ENCODE measurements around the gene ZNF813.
"Not testable (repeated sequence)": the region's sequence is repeated elsewhere in the genome, so short reads cannot be mapped to it uniquely, and the experiment has no call there.

Gene ZNF813

DNA sequence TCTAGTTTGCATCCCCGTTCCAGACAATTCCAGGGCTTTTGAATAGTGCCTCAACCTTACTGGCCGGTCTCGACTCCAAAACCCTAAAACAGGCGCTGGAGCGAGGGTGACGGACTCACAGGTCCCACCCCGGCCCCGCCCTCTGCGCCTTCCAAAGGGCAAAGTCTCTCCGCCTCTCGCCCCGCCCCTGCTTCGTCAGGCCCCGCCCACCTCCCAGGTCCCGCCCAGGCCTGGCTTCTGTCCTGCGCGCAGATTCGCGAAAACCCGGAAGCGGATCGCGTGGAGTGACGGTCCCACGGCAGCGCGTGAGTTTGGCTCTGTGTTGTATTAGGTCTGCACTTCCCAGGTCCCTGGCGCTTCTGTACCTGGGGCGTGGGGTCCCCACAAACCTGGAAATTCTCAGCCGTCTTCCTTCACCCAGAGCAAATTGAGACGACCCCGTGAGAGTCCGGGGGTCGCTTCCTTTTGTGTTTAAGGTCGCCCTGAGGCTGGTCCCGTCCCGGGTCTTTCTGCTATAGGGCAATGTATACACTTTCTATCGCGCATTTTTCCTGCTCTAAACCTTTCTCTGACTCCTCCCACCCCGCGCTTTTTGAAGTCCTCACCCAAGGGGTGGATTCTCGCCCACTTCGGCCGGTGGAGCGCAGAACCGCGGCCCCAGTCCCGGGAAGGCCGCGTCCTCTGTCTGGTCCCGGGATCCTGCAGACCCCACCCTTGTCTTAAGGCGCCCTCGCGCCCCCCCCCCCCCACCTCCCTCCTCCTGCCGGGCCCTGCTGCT lies at the start of gene ZNF813:
ZNF813 (plus strand) TSS at position 249 of the 778 bp plus-strand sequence. CDS start 16,090 bp downstream, outside the sequence.
- DNase-seq = peak; percentile 97
- peak; percentile 98 for ATAC-seq

DNA sequence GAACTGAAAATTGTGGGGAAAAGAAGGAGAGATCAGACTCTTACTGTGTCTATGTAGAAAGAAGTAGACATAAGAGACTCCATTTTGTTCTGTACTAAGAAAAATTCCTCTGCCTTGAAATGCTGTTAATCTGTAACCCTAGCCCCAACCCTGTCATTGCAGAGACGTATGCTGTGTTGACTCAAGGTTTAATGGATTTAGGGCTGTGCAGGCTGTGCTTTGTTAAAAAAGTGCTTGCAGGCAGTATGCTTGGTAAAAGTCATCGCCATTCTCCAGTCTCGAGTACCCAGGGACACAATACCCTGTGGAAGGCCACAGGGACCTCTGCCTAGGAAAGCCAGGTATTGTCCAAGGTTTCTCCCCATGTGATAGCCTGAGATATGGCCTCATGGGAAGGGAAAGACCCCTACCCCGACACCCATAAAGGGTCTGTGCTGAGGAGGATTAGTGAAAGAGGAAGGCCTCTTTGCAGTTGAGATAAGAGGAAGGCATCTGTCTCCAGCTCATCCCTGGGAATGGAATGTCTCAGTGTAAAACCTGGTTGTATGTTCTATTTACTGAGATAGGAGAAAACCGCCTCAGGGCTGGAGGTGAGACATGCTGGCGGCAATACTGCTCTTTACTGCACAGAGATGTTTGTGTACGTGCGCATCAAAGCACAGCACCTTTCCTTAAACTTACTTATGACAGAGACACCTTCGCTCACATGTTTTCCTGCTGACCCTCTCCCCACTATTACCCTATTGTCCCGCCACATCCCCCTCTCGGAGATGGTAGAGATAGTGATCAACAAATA lies 46.8 kb upstream of the ZNF813 start:
- not testable (repeated sequence) for DNase-seq, ATAC-seq

DNA sequence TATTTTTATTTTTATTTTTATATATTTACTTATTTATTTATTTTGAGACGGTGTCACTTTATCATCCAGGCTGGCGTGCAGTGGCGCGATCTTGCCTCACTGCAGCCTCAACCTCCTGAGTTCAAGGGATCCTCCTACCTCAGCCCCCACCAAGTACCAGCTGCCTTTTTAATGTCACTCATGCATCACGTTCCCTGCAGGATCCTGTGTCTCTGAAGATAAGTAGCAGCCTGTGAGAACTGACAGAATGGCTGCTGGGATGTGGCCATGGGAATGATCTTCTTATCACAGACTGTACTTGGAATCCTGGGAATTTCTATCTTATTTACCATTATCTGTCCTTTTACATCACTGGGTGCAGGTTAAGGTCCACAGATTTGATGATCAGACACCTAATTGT lies 45.0 kb upstream of the ZNF813 start:
- ATAC-seq = no peak
- no peak for DNase-seq

- DNase-seq, ATAC-seq: not testable (repeated sequence)
Observed at GRCh38 chr19:53423074-53423473, 44.5 kb upstream of the ZNF813 start.

- not testable (repeated sequence) for DNase-seq, ATAC-seq
Observed at GRCh38 chr19:53423680-53424079, 43.9 kb upstream of the ZNF813 start.

GRCh38 chr19:53424968-53425597 lies 42.5 kb upstream of the ZNF813 start:
- DNase-seq = peak; percentile 71
- ATAC-seq = peak; percentile 61

DNA sequence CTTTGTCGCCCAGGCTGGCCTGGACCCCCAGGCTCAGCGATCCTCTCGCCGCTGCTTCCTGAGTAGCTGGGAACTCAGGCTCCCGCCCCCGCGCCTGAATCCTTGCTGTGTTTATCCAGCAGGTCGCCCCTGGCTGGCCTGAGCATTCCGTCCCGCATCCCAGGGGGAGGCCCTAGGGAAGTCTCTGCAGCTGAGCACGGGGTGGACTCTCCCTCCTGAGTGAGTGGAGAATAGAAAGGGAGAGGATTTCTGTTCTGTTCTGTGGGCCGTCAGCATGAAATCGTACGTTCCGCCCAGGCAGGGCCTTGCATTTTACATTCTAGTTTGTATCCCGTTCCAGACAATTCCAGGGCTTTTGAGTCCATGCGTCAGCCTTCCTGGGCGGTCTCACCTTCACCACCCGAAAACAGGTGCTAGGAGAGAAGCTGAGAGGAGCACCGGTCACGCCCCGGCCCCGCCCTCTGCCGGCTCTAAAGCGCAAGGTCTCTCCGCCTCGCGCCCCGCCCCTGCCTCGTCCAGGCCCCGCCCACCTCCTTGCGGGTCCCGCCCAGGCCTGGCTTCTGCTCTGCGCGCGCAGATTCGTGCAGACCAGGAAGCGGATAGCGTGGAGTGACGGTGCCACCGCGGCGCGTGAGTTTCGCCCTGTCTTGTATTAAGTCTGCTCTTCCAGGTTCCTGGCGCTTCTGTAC lies 36.0 kb upstream of the ZNF813 start, which contains the start of gene ZNF761:
ZNF761 (plus strand) TSS at position 586 of the 689 bp plus-strand sequence. CDS start 15,285 bp downstream, outside the sequence.
- peak; percentile 98 for DNase-seq

DNA sequence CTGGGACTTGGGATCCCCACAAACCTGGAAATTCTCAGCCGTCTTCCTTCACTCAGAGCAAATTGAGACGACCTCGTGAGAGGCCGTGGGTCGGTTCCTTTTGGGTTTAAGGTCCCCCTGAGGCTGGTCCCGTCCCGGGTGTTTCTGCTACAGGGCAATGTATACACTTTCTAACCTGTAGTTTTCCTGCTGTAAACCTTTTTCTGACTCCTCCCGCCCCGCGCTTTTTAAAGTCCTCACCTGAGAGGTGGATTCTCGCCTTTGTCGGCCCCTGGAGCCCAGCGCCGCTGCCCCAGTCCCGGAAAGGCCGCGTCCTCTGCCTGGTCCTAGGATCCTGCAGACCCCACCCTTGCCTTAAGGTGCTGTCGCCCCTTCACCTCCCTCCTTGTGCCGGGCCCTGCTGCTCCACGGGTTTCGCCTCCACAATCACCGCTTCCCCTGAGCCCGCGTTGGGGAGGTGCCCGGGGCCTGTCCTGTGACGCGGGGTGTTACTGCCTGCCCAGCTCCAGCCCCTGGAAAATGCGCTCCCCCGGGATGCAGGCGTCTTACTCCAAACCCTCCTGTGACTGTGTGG lies 35.4 kb upstream of the ZNF813 start:
- peak; percentile 27 for DNase-seq
- ATAC-seq = peak; percentile 4

More for the DNA sequence above, 36.0 kb upstream of the ZNF813 start, which contains the start of gene ZNF761:
- ATAC-seq = peak; percentile 99

GRCh38 chr19:53443809-53444208 lies 23.7 kb upstream of the ZNF813 start:
- ATAC-seq, DNase-seq: not testable (repeated sequence)

DNA sequence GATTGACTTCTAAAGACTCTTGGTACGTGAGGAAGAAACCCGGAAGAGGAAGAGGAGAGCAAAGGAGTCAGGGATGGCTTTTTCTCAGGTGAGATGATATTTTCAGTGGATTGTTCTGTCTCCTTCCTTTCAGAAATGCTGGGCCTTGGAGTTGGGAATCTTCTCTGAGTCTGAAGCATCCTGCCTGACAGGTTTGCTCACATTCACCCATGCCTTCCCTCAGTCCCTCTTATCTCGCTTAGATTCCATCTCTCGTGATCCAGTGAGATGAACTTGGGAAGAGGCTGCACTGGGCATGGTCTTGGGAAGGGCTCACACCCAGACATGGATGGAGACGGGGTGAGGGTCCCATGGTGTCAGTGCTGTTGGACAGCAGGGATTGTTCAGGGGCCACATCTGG lies 20.3 kb upstream of the ZNF813 start:
- not testable (repeated sequence) for ATAC-seq, DNase-seq

DNA sequence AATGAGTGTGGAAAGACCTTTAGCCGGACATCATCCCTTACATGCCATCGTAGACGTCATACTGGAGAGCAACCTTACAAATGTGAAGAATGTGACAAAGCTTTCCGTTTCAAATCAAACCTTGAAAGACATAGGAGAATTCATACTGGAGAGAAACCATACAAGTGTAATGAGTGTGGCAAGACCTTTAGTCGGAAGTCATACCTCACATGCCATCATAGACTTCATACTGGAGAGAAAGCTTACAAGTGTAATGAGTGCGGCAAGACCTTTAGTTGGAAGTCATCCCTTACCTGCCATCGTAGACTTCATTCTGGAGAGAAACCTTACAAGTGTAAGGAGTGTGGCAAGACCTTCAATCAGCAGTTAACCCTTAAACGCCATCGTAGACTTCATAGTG lies 11.7 kb upstream of the ZNF813 start:
- no peak for DNase-seq
- ATAC-seq = no peak

- ATAC-seq, DNase-seq: not testable (repeated sequence)
Observed at GRCh38 chr19:53460131-53460721, 7.3 kb upstream of the ZNF813 start.

DNA sequence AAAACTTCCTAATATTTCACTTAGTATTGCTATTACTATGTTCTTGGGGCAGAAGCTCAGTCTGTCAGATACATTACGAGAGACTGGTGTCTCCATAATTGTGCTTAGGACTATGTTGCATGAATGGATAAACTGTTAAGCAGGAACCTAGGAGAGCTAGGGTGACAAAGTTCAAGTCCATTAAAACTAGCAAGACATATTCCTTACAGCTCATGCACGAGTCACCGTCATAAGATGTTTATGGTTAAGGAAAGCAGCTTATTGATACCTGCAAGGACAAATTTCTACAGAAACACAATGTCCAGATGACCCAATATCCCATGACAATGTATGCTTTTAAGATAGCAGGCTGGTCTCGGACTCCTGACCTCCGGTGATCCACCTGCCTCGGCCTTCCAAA lies 5.7 kb upstream of the ZNF813 start:
- DNase-seq (no peak), ATAC-seq (no peak)

DNA sequence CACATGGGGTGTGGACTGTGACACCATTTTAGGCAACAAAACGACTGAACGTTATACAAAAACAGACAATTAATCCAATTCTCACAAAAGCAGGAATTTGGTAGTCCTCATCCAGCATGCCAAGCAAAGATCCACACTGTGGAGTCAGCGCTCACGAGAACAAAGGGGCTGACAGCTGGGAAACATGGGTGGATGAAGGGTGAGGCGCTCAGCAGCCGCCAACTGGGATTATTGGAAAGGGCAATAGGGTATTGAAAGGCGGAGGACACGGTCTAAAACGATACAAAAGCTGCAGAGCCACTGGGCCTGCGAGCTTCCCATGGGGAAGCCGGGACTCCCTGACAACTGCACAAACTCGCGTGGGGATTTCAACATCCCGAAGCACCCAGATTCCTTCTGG lies 4.7 kb upstream of the ZNF813 start:
- ATAC-seq (no peak), DNase-seq (no peak)

DNA sequence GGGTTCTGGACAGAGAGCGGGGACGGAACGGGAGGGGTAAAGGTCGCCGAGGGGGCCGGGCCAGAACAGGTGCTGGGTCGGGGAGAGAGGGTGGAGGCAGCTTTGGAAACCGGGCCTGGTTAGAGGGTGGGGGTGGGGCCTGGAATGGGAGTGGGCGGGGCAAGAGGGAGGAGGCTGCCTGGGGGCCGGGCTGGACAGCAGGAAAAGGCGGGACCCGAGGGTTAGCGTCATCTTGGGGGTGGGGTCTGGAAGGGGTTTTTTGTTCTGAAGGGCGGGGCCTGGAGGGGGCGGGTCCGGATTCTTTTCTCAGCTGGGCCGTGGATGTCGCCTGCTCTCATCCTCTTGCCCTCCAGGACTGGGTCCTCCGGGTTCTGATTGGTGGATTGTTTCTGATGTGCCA lies 4.3 kb upstream of the ZNF813 start:
- ATAC-seq = no peak
- peak; percentile 24 for DNase-seq

DNA sequence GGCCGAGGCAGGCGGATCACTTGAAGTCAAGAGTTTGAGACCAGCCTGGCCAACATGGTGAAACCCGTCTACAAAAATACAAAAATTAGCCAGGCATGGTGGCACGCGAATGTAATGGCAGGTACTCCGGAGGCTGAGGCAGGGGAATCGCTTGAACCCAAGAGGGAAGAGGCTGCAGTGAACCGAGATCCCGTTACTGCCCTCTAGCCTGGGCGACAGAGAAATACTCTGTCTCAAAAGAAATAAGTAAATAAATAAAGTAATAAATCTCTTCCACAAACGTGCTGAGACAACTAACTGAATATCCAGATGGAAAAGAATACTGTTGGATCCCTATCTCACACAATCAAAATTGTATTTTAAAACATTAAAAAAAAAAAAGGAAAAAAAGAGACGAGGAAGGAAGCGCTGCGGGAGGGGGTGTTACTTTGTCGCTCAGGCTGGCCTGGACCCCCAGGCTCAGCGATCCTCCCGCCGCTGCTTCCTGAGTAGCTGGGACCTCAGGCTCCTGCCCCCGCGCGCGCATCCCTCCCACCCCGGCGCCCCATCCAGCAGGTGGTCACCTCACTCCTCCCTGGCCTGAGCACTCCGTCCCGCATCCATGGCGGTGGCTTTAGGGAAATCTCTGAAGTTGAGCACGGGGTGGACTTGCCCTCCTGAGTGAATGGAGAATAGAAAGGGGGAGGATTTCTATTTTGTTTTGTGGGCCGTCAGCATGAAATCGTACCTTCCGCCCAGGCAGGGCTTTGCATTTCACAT lies 628 bp upstream of the ZNF813 start:
- DNase-seq (no peak), ATAC-seq (peak; percentile 23)

DNA sequence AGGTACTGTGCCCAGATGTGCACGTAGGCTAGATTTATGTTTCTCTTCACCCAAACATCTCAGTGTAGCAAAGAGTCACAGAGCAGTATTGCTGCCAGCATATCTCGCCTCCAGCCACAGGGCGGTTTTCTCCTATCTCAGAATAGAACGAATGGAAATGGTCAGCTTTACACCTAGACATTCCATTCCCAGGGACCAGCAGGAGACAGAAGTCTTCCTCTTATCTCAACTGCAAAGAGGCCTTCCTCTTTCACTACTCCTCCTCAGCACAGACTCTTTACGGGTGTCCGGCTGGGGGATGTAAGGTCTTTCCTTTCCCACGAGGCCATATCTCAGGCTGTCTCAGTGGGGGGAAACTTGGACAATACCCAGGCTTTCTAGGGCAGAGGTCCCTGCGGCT lies 1.1 kb downstream of the ZNF813 start:
- ATAC-seq, DNase-seq: not testable (repeated sequence)

GRCh38 chr19:53471916-53472315 lies 4.4 kb downstream of the ZNF813 start:
- no peak for ATAC-seq

GRCh38 chr19:53474832-53475231 lies 7.3 kb downstream of the ZNF813 start:
- DNase-seq, ATAC-seq: not testable (repeated sequence)

More at GRCh38 chr19:53471916-53472315, 4.4 kb downstream of the ZNF813 start:
- no peak for DNase-seq

- not testable (repeated sequence) for ATAC-seq, DNase-seq
Observed at GRCh38 chr19:53475470-53475869, 7.9 kb downstream of the ZNF813 start.

All from stimulated activated naive CD8-positive, alpha-beta T cell treated with anti-CD3 and anti-CD28 coated beads, Interleukin-15, Interleukin-2, amounts not matched to agents 100 U/mL and 50 U/mL, for 24 hours (primary cell).